GM19025 (cell line): ENCODE results near the gene DYNC1LI1.

Source experiments
- ATAC-seq: cut with Tn5 transposase; IDR thresholded peaks from one replicate; pipeline ENCODE4 v1.9.1; 2021; ENCODE audit warnings: mild to moderate bottlenecking, low read depth, moderate library complexity; ENCODE audit not compliant: unreplicated experiment

The DYNC1LI1 gene

GRCh38 chr3:32495085-32495484 lies 75.6 kb downstream of the DYNC1LI1 start:
- ATAC-seq, result no peak

- ATAC-seq, result peak; percentile 88
Observed at GRCh38 chr3:32493437-32494414, 76.9 kb downstream of the DYNC1LI1 start.

GRCh38 chr3:32492684-32493436 lies 77.8 kb downstream of the DYNC1LI1 start:
- ATAC-seq, result no peak

GRCh38 chr3:32488474-32489008 lies 82.1 kb downstream of the DYNC1LI1 start:
- no peak for ATAC-seq

- no peak for ATAC-seq
Observed at GRCh38 chr3:32487781-32488473, 82.7 kb downstream of the DYNC1LI1 start.

GRCh38 chr3:32484436-32484835 lies 86.2 kb downstream of the DYNC1LI1 start:
- ATAC-seq, result no peak

GRCh38 chr3:32483772-32484171 lies 86.9 kb downstream of the DYNC1LI1 start:
- no peak for ATAC-seq

- ATAC-seq, result no peak
Observed at GRCh38 chr3:32482693-32483092, 88.0 kb downstream of the DYNC1LI1 start.

GRCh38 chr3:32481791-32482631 lies 88.6 kb downstream of the DYNC1LI1 start:
- ATAC-seq, result no peak

GRCh38 chr3:32480604-32481003 lies 90.1 kb downstream of the DYNC1LI1 start:
- no peak for ATAC-seq
